Epithelial cell of prostate (primary cell): ENCODE results near the gene IFNA4.
"Not testable (repeated sequence)": the region's sequence is repeated elsewhere in the genome, so short reads cannot be mapped to it uniquely, and the experiment has no call there.

Source experiments
- DNase-seq: peaks from one replicate; pipeline ENCODE4 v3.0.0-alpha.2; 2011; ENCODE audit warnings: low read depth, low spot score
- H3K27ac ChIP-seq: fragments of 450-650 bp; 2 replicates; pipeline ENCODE4 v1.5.1; 2017; ENCODE audit warnings: mild to moderate bottlenecking

IFNA4 gene

DNA sequence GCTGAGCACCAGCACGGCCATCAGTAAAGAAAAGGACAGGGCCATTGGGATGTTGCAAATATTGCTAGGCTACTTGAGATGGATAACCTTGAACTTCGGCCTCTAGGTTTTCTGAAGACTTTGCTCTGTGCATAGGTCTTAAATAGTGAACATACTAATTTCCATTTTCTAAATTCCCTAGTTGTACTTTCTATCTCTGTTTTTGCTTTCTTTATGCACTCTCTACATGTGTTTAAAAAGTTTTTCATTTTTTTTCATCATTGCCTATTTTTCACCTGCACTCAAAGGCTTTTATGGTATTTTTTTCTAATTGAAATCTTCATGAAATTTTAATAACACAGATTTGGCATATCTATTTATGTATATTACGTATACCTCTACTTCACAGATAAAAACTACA lies at the start of gene IFNA4:
TSS of gene IFNA4 (minus strand) at position 101 of the 400 bp plus-strand sequence. CDS start at position 45, 56 bp downstream.
- DNase-seq, H3K27ac ChIP-seq: not testable (repeated sequence)

- H3K27ac ChIP-seq: not testable (repeated sequence)
These were observed 49.0 kb upstream of the IFNA4 start for GRCh38 chr9:21236360-21236714.

GRCh38 chr9:21235468-21236359 lies 48.3 kb upstream of the IFNA4 start:
- not testable (repeated sequence) for DNase-seq, H3K27ac ChIP-seq

More at GRCh38 chr9:21236360-21236714, 49.0 kb upstream of the IFNA4 start:
- DNase-seq: not testable (repeated sequence)

GRCh38 chr9:21234153-21234687 lies 46.8 kb upstream of the IFNA4 start:
- no peak for DNase-seq
- H3K27ac ChIP-seq: no peak overlapping the region

GRCh38 chr9:21233258-21233657 lies 45.9 kb upstream of the IFNA4 start:
- H3K27ac ChIP-seq: no peak overlapping the region
- no peak for DNase-seq

DNA sequence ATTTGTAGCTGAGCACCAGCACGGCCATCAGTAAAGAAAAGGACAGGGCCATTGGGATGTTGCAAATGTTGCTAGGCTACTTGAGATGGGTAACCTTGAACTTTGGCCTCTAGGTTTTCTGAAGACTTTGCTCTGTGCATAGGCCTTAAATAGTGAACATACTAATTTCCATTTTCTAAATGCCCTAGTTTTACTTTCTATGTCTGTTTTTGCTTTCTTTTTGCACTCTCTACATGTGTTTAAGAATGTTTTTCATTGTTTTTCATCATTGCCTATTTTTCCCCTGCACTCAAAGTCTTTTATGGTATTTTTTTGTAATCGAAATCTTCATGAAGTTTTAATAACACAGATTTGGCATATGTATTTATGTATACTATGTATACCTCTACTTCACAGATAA lies 40.7 kb upstream of the IFNA4 start, which contains the start of gene IFNA17:
TSS of gene IFNA17 (minus strand) at position 101 of the 400 bp plus-strand sequence. CDS start at position 52, 49 bp downstream.
- DNase-seq: no peak
- H3K27ac ChIP-seq: no peak within 1 kb of the TSS

DNA sequence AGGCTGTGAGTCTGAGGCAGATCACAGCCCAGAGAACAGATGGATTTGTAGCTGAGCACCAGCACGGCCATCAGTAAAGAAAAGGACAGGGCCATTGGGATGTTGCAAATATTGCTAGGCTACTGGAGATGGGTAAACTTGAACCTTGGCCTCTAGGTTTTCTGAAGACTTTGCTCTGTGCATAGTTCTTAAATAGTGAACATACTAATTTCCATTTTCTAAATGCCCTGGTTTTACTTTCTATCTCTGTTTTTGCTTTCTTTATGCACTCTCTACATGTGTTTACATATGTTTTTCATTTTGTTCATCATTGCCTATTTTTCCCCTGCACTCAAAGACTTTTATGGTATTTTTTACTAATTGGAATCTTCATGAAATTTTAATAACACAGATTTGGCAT lies 29.8 kb upstream of the IFNA4 start, which contains the start of gene IFNA16:
TSS of gene IFNA16 (minus strand) at position 101 of the 400 bp plus-strand sequence. CDS start at position 95, 6 bp downstream.
- DNase-seq, H3K27ac ChIP-seq: not testable (repeated sequence)

- not testable (repeated sequence) for DNase-seq, H3K27ac ChIP-seq
These were observed 26.3 kb upstream of the IFNA4 start for GRCh38 chr9:21213411-21214326.

- H3K27ac ChIP-seq, DNase-seq: not testable (repeated sequence)
These were observed 24.8 kb upstream of the IFNA4 start for GRCh38 chr9:21212160-21212559.

DNA sequence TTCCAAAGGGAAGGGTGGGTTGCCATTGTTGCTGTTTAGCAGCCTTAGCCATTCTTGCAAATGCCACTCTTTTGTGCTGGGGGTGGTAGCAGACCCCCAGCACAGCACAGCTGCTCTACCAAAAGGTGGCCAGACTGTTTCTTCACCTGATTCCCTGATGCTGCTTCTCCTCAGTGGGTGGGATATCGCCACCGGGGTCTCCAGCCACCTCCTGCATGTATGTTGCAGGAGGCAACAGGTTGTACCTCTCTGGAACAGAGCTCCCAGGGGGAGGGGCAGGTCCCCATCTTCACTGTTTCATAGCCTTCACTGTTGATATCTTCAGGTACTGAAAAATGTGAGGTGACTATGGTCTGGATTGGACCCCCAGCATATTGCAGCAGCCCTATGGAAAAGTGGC lies 23.4 kb upstream of the IFNA4 start:
- not testable (repeated sequence) for DNase-seq, H3K27ac ChIP-seq

DNA sequence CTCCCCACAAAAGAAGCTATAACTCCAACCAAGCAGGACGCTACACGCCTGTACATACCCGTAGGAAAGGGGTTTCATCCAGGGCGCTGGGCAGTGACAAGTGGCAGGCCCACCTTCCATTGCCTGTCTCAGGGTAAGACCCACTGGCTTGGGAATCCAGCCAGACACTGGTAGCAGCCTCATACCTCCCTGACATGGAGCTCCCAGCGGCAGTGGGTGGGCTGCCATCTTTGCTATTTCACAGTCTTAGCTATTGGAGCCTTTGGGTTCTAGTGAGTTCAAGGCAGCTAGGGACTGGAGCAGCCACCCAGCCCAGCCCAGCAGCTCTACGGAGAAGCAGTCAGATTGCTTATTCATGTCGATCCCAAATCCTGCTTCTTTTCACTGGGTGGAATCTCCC lies 22.9 kb upstream of the IFNA4 start:
- no peak for DNase-seq

DNA sequence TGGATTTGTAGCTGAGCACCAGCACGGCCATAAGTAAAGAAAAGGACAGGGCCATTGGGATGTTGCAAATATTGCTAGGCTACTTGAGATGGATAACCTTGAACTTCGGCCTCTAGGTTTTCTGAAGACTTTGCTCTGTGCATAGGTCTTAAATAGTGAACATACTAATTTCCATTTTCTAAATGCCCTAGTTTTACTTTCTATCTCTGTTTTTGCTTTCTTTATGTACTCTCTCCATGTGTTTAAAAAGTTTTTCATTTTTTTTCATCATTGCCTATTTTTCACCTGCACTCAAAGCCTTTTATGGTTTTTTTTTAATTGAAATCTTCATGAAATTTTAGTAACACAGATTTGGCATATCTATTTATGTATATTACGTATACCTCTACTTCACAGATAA lies 19.7 kb upstream of the IFNA4 start, which contains the start of gene IFNA10:
TSS of gene IFNA10 (minus strand) at position 101 of the 400 bp plus-strand sequence. CDS start at position 55, 46 bp downstream.
- H3K27ac ChIP-seq: not testable (repeated sequence)

More for the DNA sequence above, 22.9 kb upstream of the IFNA4 start:
- H3K27ac ChIP-seq: no peak overlapping the region

DNA sequence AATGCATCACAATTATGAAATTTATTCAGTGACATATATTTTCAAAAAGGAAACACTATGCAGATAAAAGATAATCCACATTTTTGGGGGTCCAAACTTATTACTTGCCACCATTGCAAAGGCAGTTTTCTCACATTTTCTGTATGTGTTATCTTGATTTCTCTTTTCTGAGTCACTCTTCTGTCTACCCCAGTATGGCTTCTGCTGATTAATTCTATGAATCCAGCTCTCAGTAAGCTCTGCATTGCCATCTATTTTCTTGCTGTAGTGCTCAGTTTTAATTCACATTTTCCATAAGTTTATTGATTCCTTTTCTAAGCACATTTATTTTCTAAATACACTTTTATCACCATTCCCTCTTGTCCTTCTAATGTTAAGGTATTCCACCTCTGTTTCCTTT lies 17.8 kb upstream of the IFNA4 start:
- H3K27ac ChIP-seq: no peak overlapping the region
- no peak for DNase-seq

More for the DNA sequence above, 19.7 kb upstream of the IFNA4 start, which contains the start of gene IFNA10:
- DNase-seq: not testable (repeated sequence)

DNA sequence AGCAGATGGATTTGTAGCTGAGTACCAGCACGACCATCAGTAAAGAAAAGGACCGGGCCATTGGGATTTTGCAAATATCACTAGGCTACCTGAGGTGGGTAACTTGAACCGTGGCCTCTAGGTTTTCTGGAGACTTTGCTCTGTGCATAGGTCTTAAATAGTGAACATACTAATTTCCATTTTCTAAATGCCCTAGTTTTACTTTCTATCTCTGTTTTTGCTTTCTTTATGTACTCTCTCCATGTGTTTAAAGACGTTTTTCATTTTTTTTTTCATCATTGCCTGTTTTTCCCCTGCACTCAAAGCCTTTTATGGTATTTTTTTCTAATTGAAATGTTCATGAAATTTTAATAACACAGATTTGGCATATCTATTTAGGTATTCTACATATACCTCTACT lies 14.7 kb upstream of the IFNA4 start, which contains the start of gene IFNA7:
TSS of gene IFNA7 (minus strand) at position 101 of the 400 bp plus-strand sequence. CDS start at position 61, 40 bp downstream.
- H3K27ac ChIP-seq, DNase-seq: not testable (repeated sequence)

DNA sequence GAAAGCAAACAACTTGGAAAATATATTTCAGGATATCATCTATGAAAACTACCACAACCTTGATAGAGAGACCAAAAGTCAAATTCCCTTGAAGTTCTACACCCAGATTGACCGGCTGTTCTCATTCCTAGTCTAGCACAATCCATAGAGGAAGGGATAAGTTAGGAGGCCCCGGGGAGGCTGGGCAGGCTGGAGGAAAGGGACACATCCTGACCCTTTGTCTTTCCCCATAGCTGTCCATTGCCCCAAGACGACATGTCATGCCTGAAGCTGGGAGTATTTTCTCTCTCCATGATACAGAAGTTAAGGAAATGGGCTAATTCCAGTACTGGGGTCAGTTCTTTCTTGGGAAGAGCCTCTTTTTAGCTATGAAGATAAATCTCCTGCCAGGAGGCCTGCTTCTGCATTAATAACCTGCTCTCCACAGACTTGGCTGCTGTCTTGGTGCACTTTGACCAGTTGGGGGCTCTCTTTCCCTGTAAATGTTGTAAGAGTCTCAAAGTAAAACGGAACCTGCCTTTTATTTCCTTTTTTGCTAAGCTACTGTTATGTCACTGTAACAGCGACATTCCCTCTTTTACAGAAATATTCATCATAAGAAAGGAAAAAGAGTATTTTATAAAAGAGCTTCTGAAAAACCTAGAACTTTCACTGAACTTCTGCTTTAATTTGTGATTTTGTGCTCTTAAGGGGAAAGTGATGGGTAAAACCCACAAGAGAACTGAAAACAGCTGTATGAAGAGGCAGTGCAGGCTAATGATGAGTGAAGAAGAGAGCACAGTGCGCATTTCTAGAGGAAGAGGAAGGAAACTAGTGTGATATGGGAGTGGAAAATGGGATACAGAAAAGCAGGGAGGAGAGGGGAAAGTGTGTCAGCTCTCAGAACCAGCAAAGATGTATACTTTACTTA lies 7.7 kb upstream of the IFNA4 start:
- not testable (repeated sequence) for H3K27ac ChIP-seq, DNase-seq

GRCh38 chr9:21182810-21183736 lies 4.3 kb downstream of the IFNA4 start:
- DNase-seq, H3K27ac ChIP-seq: not testable (repeated sequence)

GRCh38 chr9:21174671-21175070 lies 12.7 kb downstream of the IFNA4 start:
- DNase-seq: no peak

GRCh38 chr9:21172156-21172555 lies 15.2 kb downstream of the IFNA4 start:
- DNase-seq: no peak

More at GRCh38 chr9:21174671-21175070, 12.7 kb downstream of the IFNA4 start:
- H3K27ac ChIP-seq: no peak overlapping the region

More at GRCh38 chr9:21172156-21172555, 15.2 kb downstream of the IFNA4 start:
- H3K27ac ChIP-seq: no peak overlapping the region
